GM12892 (cell line): ENCODE measurements around the gene PDZD7.

Experiments used
- POLR2A ChIP-seq: IDR thresholded peaks from 2 replicates; pipeline ENCODE4 v1.6.1; 2011; ENCODE audit warnings: low read depth, low read length, control low read depth
- TAF1 ChIP-seq: IDR thresholded peaks from 2 replicates; pipeline ENCODE4 v1.6.1; 2011; ENCODE audit warnings: low read depth, mild to moderate bottlenecking, control low read depth, low read length, borderline replicate concordance

DNA sequence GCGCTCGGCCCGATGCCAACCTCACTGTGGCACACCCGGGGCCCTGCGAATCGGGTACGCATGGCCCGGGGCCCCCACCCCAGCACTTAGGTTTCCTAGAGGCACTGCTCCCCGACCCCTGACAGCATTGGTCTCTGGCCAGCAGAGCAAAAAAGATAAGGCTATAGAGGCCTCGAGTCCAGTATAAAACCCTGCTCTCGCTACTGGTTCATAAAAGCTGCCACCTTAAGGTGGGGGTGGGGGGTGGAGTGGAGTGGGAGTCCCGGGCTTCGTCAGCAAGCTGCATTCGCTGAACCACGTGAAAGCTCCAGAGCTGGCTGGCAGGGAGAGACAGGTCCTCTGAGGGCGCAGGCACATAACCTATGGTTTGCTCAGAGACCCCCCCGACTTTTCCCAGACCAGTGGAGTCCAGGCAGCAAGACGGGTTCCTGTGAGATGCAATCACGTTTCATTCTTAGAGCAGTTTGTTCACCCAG lies 32.2 kb upstream of the PDZD7 start:
- no peak for TF ChIP-seq POLR2A
- TF ChIP-seq TAF1, result no peak
